ENCODE data around the gene ABCA7. TPM values are rescaled to one million over a fixed set of nuclear protein-coding genes. Genes with fewer than 3 reads are reported as not detected.

Gene ABCA7
- total and polyA plus RNA-seq, 3 donors from 2014 or later: 7.3 to 14.6 (median 12.1) TPM

DNA sequence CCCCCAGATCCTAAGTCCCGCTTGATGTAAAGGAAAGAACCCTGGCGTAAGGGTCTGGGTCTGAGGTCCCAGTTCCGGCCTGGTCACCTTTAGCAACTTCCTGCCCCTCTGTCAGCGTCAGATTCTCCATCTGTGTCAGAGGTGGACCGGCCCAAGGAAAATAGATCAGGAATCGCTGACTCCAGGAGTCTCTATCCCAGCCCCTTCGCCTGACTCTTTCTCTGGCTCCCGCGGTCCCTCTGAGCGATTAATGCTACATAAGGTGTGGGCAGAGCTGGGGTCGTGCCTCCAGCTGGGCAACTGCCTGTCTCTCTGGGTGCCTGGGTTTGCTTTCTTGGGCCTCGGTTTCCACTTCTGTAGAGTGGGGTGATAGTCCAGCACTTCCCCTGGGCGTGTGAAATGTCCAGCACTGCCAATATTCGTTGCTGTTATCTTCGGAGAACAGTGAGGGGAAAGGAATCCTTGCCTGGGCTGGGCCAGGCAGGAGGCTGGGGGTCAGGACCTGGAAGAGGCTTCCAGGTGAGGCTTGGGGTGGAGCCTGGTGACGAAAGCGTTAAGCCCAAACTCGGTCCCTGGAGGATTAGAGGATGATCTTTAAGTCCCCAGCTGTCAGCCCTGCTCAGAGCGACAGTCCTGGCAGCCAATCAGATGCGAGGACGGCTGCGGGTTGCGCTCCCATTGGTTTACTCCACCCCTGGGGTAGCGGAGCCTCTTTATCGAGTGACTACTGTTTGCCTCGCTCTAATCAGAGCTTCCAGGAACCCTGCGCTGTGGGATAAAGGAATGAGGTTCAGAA, 767 bp downstream of the ABCA7 start:
- Histone ChIP-seq H3K9me3 (no peaks in the 10 kb centered on the region), H3K27ac (no peak overlapping the region), H3K4me3 (peak overlapping the region; percentile 37 to 42), H3K27me3 (no peaks in the 10 kb centered on the region), H3K4me1 (peaks cover 21% of the 10 kb centered on the region), H3K36me3 (ENCODE audit: low read depth, missing control alignments) (no peaks in the 10 kb centered on the region)
- no peak for TF ChIP-seq POLR2A (IDR thresholded peaks at IDR 0.05)
- TF ChIP-seq, protein P1, sequence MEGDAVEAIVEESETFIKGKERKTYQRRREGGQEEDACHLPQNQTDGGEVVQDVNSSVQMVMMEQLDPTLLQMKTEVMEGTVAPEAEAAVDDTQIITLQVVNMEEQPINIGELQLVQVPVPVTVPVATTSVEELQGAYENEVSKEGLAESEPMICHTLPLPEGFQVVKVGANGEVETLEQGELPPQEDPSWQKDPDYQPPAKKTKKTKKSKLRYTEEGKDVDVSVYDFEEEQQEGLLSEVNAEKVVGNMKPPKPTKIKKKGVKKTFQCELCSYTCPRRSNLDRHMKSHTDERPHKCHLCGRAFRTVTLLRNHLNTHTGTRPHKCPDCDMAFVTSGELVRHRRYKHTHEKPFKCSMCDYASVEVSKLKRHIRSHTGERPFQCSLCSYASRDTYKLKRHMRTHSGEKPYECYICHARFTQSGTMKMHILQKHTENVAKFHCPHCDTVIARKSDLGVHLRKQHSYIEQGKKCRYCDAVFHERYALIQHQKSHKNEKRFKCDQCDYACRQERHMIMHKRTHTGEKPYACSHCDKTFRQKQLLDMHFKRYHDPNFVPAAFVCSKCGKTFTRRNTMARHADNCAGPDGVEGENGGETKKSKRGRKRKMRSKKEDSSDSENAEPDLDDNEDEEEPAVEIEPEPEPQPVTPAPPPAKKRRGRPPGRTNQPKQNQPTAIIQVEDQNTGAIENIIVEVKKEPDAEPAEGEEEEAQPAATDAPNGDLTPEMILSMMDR (IDR thresholded peaks at IDR 0.05): no peak
- intact Hi-C loops (cut with DNase I; ENCODE audit: low total_unique reads): no loop called here
- 1 to 4% methylated on average over 27 of the region's 27 CpGs for WGBS, 2 donors
- peak; percentile 89 for DNase-seq

DNA sequence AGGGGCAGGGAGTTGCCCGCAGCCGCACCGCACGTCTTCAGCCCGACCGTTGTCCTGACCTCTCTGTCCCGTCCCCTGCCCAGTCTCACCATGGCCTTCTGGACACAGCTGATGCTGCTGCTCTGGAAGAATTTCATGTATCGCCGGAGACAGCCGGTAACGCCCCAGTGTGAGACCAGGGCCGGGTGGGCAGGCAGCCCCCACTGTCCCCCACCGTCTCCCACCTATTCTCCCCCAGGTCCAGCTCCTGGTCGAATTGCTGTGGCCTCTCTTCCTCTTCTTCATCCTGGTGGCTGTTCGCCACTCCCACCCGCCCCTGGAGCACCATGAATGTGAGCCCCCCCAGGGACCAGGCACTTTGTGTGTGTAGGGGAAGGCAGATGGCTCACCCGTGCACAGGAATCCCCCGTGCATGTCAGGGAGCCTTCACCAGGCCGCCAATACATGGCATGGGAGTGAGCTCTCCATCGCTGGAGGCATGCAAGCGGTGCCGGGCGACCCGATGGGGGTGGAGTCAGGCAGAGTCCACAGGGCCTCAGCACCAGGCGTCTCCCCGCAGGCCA, 1.4 kb downstream of the ABCA7 start:
- peak overlapping the region in 1 of 2 donors; percentile 42 for H3K4me3 ChIP-seq
- WGBS, 2 donors: 3 to 40% methylated on average over 10 to 26 of the region's 26 CpGs
- no peaks in the 10 kb centered on the region for H3K9me3 ChIP-seq
- H3K36me3 ChIP-seq (ENCODE audit: low read depth, missing control alignments): no peaks in the 10 kb centered on the region
- no peaks in the 10 kb centered on the region for H3K27me3 ChIP-seq
- H3K27ac ChIP-seq: no peak overlapping the region
- intact Hi-C loops (cut with DNase I; ENCODE audit: low total_unique reads): no loop called here
- no peak for DNase-seq
- H3K4me1 ChIP-seq: peaks cover 21% of the 10 kb centered on the region
- TF ChIP-seq, protein P1 (IDR thresholded peaks at IDR 0.05): no peak
- TF ChIP-seq POLR2A (IDR thresholded peaks at IDR 0.05): no peak

- 57% methylated on average over 40 of the region's 43 CpGs; no CpG with 5 or more reads in 1 of the 2 donors for WGBS, 2 donors
These were observed 2.2 kb downstream of the ABCA7 start for GRCh38 chr19:1041835-1042685.

DNA sequence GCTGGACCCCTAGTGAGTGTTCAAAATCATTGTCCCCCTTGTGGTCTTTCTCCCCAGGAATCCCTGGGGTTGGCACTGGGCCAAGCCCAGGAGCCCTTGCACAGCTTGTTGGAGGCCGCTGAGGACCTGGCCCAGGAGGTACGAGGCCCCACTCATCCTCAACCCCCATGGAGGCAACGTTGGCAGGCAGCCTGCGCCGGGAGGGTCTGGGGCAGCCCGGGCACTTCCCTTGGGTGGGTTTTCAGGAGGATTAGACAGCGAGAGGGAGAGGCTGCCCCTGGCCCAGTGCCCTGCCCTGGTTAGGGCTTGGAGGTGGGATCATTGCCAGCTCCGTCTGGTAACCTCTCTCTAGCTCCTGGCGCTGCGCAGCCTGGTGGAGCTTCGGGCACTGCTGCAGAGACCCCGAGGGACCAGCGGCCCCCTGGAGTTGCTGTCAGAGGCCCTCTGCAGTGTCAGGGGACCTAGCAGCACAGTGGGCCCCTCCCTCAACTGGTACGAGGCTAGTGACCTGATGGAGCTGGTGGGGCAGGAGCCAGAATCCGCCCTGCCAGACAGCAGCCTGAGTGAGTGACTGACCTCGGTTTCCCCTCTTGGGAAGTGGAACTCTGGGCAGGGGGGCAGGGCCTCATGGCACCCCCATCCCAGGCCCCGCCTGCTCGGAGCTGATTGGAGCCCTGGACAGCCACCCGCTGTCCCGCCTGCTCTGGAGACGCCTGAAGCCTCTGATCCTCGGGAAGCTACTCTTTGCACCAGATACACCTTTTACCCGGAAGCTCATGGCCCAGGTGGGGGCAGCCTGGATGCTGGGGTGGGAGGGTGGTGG, 3.0 kb downstream of the ABCA7 start:
- no peaks in the 10 kb centered on the region for H3K36me3 ChIP-seq (ENCODE audit: low read depth, missing control alignments)
- no peak overlapping the region for H3K27ac ChIP-seq
- no peaks in the 10 kb centered on the region for H3K27me3 ChIP-seq
- intact Hi-C loops (cut with DNase I; ENCODE audit: low total_unique reads): no loop called here
- H3K4me1 ChIP-seq: peaks cover 21% of the 10 kb centered on the region
- no peaks in the 10 kb centered on the region for H3K9me3 ChIP-seq
- TF ChIP-seq, protein P1 (IDR thresholded peaks at IDR 0.05): no peak
- TF ChIP-seq POLR2A (IDR thresholded peaks at IDR 0.05): no peak
- no peak for DNase-seq
- H3K4me3 ChIP-seq: no peak overlapping the region
- WGBS, 2 donors: 77% methylated on average over 5 to 17 of the region's 23 CpGs

More at GRCh38 chr19:1041835-1042685, 2.2 kb downstream of the ABCA7 start:
- DNase-seq: no peak
- Histone ChIP-seq H3K4me3 (no peak overlapping the region), H3K36me3 (ENCODE audit: low read depth, missing control alignments) (no peaks in the 10 kb centered on the region), H3K9me3 (no peaks in the 10 kb centered on the region), H3K27ac (no peak overlapping the region), H3K4me1 (peaks cover 21% of the 10 kb centered on the region), H3K27me3 (no peaks in the 10 kb centered on the region)
- intact Hi-C loops (cut with DNase I; ENCODE audit: low total_unique reads): no loop called here
- TF ChIP-seq, protein P1 (IDR thresholded peaks at IDR 0.05): no peak
- TF ChIP-seq POLR2A (IDR thresholded peaks at IDR 0.05): no peak

Data from testis (tissue), 3 donors.